Tibial nerve (tissue), 4 donors: ENCODE results near the gene C1orf167.

Experiments
- EP300 ChIP-seq, 2 donors: sonication (generic); formaldehyde crosslinking; IDR thresholded peaks; one replicate each; pipeline ENCODE4 v1.6.1; 2017; ENCODE audit warnings: antibody characterized with exemption in 2 of 2, mild to moderate bottlenecking in 1 of 2
- POLR2A ChIP-seq, 2 donors: fragments of 450-650 bp; IDR thresholded peaks; one replicate each; pipeline ENCODE4 v1.6.1; 2017; ENCODE audit warnings: antibody characterized with exemption in 2 of 2, mild to moderate bottlenecking in 2 of 2, moderate library complexity in 2 of 2
- TF ChIP-seq, protein P1 (sequence below), 5 experiments: fragments of 200-600 bp in 3 of 5; fragments of 450-650 bp in 2 of 5; sonication (generic) in 3 of 5; IDR thresholded peaks; one replicate each; pipeline ENCODE4 v1.5.1; 2016 to 2019; ENCODE audit warnings: antibody characterized with exemption in 5 of 5, mild to moderate bottlenecking in 3 of 5, moderate library complexity in 2 of 5

GRCh38 chr1:11738096-11738495 lies 23.9 kb upstream of the C1orf167 start:
- TF ChIP-seq EP300 (IDR thresholded peaks at IDR 0.05) (no peak), POLR2A (IDR thresholded peaks at IDR 0.05) (no peak)
- TF ChIP-seq, protein P1, sequence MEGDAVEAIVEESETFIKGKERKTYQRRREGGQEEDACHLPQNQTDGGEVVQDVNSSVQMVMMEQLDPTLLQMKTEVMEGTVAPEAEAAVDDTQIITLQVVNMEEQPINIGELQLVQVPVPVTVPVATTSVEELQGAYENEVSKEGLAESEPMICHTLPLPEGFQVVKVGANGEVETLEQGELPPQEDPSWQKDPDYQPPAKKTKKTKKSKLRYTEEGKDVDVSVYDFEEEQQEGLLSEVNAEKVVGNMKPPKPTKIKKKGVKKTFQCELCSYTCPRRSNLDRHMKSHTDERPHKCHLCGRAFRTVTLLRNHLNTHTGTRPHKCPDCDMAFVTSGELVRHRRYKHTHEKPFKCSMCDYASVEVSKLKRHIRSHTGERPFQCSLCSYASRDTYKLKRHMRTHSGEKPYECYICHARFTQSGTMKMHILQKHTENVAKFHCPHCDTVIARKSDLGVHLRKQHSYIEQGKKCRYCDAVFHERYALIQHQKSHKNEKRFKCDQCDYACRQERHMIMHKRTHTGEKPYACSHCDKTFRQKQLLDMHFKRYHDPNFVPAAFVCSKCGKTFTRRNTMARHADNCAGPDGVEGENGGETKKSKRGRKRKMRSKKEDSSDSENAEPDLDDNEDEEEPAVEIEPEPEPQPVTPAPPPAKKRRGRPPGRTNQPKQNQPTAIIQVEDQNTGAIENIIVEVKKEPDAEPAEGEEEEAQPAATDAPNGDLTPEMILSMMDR (IDR thresholded peaks at IDR 0.05): no peak
